ENCODE measurements around the gene CHST13. TPM values are rescaled to one million over a fixed set of nuclear protein-coding genes. Genes with fewer than 3 reads are reported as not detected.
"Not testable (repeated sequence)": the region's sequence is repeated elsewhere in the genome, so short reads cannot be mapped to it uniquely, and the experiment has no call there.

Gene CHST13
- total RNA-seq, 1 experiment from 2014 or later, result not detected

DNA sequence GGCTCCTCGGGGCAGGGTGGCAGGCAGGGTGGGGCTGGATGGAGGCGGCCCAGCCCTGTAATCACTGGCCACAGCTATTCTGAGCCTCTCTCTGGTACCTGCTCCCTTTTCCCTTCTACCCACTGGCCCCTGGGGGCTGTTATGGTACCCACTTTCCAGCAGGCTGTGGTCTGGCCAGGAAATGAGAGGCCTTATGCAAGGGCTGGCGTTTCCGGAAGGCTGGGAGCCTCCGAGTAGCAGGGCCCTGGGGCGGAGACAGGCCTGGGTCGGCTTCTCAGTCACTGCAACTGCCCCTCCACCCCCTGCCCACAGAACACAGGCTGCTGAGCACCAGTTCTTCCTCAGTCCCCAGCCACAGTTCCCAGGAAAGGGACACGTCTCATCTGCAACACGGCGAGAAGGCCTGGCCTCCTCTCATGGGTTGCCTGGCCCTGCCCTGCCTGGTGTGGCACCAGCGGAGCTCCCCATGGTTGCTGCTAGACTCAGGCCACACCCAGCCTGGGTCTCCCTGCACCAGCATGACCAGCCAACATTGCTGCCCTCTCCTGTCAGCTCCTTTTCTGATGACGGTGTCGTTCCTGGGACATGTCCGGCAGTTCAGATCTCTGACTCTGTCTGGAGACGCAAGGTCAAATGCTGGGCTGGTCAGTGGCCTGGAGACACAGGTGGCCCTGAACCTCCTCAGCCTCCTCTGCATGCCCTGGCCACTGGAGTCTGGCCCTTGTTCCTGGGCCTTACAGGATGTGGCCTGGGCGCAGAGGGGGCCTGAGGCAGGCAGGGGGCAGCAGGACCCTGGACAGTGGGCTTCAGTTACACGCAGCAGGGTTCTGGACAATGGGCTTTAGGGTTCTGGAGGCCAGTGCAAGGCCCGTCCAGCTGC, 6.5 kb downstream of the CHST13 start:
- Histone ChIP-seq H3K9me3 (ENCODE audit: low read depth, low read length, poor library complexity, severe bottlenecking) (no peaks in the 10 kb centered on the region), H3K27me3 (replicated peaks; ENCODE audit: insufficient read depth, low read depth, low read length, poor library complexity) (peaks cover 18% of the 10 kb centered on the region), H3K4me3 (ENCODE audit: low read depth, low read length, poor library complexity, severe bottlenecking) (no peak overlapping the region), H3K27ac (ENCODE audit: low read depth, low read length, poor library complexity, severe bottlenecking) (no peak overlapping the region), H3K36me3 (ENCODE audit: insufficient read depth, low read length, poor library complexity, severe bottlenecking) (no peaks in the 10 kb centered on the region), H3K4me1 (ENCODE audit: insufficient read depth, low read length, poor library complexity, severe bottlenecking) (peaks cover 8% of the 10 kb centered on the region)
- intact Hi-C loops (cut with micrococcal nuclease; ENCODE audit: unreplicated experiment), result no loop called here
- ChIA-PET CTCF (no interaction called here), POLR2A (ENCODE audit: low non-redundant PET) (no interaction called here)
- DNase-seq (ENCODE audit: low spot score), result no peak
- TF ChIP-seq EZH2 (IDR thresholded peaks at IDR 0.05; ENCODE audit: borderline replicate concordance, low read depth, low read length, poor library complexity, severe bottlenecking) (no peak), CTCF (conservative IDR thresholded peaks at IDR 0.05; ENCODE audit: low read depth, low read length) (no peak)
- BruUV-seq (replicated peaks), result no TSS peak

GRCh38 chr3:126531051-126531330, 7.0 kb downstream of the CHST13 start:
- Histone ChIP-seq H3K36me3 (ENCODE audit: insufficient read depth, low read length, poor library complexity, severe bottlenecking) (no peaks in the 10 kb centered on the region), H3K4me1 (ENCODE audit: insufficient read depth, low read length, poor library complexity, severe bottlenecking) (peaks cover 8% of the 10 kb centered on the region), H3K9me3 (ENCODE audit: low read depth, low read length, poor library complexity, severe bottlenecking) (no peaks in the 10 kb centered on the region), H3K27me3 (replicated peaks; ENCODE audit: insufficient read depth, low read depth, low read length, poor library complexity) (peaks cover 18% of the 10 kb centered on the region), H3K4me3 (ENCODE audit: low read depth, low read length, poor library complexity, severe bottlenecking) (no peak overlapping the region), H3K27ac (ENCODE audit: low read depth, low read length, poor library complexity, severe bottlenecking) (no peak overlapping the region)
- DNase-seq (ENCODE audit: low spot score), result no peak
- POLR2A ChIA-PET (ENCODE audit: low non-redundant PET), result no interaction called here
- intact Hi-C loops (cut with micrococcal nuclease; ENCODE audit: unreplicated experiment), result no loop called here
- CTCF ChIA-PET, result no interaction called here
- TF ChIP-seq CTCF (conservative IDR thresholded peaks at IDR 0.05; ENCODE audit: low read depth, low read length), result no peak
- no peak for TF ChIP-seq EZH2 (IDR thresholded peaks at IDR 0.05; ENCODE audit: borderline replicate concordance, low read depth, low read length, poor library complexity, severe bottlenecking)
- no TSS peak for BruUV-seq (replicated peaks)

DNA sequence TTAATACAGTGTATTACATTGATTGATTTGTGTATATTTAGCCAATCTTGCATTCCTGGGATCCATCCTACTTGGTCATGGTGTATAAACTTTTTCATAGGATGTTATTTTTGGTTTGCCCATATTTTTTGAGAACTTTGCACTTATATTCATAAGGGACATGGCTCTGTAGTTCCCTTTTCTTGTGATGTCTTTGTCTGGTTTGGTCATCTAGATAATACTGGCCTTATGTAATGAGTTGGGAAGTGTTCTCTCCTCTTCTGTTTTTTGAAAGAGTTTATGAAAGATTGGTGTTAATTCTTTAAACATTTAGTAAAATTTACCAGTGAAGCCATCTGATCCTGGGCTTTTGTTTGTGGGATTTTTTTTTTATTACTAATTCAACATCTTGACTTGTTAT, 9.6 kb downstream of the CHST13 start:
- H3K27ac ChIP-seq (ENCODE audit: low read depth, low read length, poor library complexity, severe bottlenecking), result no peak overlapping the region
- peaks cover 18% of the 10 kb centered on the region for H3K27me3 ChIP-seq (replicated peaks; ENCODE audit: insufficient read depth, low read depth, low read length, poor library complexity)
- intact Hi-C loops (cut with micrococcal nuclease; ENCODE audit: unreplicated experiment), result no loop called here
- ChIA-PET CTCF (no interaction called here), POLR2A (ENCODE audit: low non-redundant PET) (no interaction called here)
- BruUV-seq (replicated peaks), result no TSS peak
- no peaks in the 10 kb centered on the region for H3K36me3 ChIP-seq (ENCODE audit: insufficient read depth, low read length, poor library complexity, severe bottlenecking)
- peaks cover 8% of the 10 kb centered on the region for H3K4me1 ChIP-seq (ENCODE audit: insufficient read depth, low read length, poor library complexity, severe bottlenecking)
- no peak for TF ChIP-seq CTCF (conservative IDR thresholded peaks at IDR 0.05; ENCODE audit: low read depth, low read length)
- TF ChIP-seq EZH2 (IDR thresholded peaks at IDR 0.05; ENCODE audit: borderline replicate concordance, low read depth, low read length, poor library complexity, severe bottlenecking), result no peak
- DNase-seq (ENCODE audit: low spot score), result no peak
- H3K4me3 ChIP-seq (ENCODE audit: low read depth, low read length, poor library complexity, severe bottlenecking), result no peak overlapping the region
- H3K9me3 ChIP-seq (ENCODE audit: low read depth, low read length, poor library complexity, severe bottlenecking), result no peaks in the 10 kb centered on the region

GRCh38 chr3:126534716-126535115, 10.8 kb downstream of the CHST13 start:
- H3K27me3 ChIP-seq (replicated peaks; ENCODE audit: insufficient read depth, low read depth, low read length, poor library complexity), result peaks cover 18% of the 10 kb centered on the region
- intact Hi-C loops (cut with micrococcal nuclease; ENCODE audit: unreplicated experiment); POLR2A ChIA-PET (ENCODE audit: low non-redundant PET); CTCF ChIA-PET; H3K4me1 ChIP-seq (ENCODE audit: insufficient read depth, low read length, poor library complexity, severe bottlenecking); H3K27ac ChIP-seq (ENCODE audit: low read depth, low read length, poor library complexity, severe bottlenecking); H3K36me3 ChIP-seq (ENCODE audit: insufficient read depth, low read length, poor library complexity, severe bottlenecking); BruUV-seq (replicated peaks); H3K4me3 ChIP-seq (ENCODE audit: low read depth, low read length, poor library complexity, severe bottlenecking); H3K9me3 ChIP-seq (ENCODE audit: low read depth, low read length, poor library complexity, severe bottlenecking); DNase-seq (ENCODE audit: low spot score): not testable (repeated sequence)

Measured in A673 (cell line).